IMR-90 (cell line): ENCODE results near the gene COL12A1. TPM values are rescaled to one million over a fixed set of nuclear protein-coding genes. Genes with fewer than 3 reads are reported as not detected.

ENCODE experiments used
- ATAC-seq: fragments of 200-7000 bp; cut with Tn5 transposase; 2 replicates; pipeline ENCODE4 v1.9.1; 2020; ENCODE audit warnings: low read depth, mild to moderate bottlenecking, moderate library complexity
- BruUV-seq: library from RNA; stranded (reverse); fragments of 400-500 nt; replicated peaks from 2 replicates; lab custom pipeline; 2021; lab: Mats Ljungman, UMichigan
- CTCF ChIA-PET: fragments of 300-600 bp; formaldehyde crosslinking; extraction: SDS; loops from one replicate; lab custom pipeline; 2021; ENCODE audit warnings: antibody characterized with exemption; lab: Yijun Ruan, JAX
- POLR2A ChIA-PET: fragments of 300-600 bp; sonication (Branson Sonifier 250); formaldehyde crosslinking; loops from one replicate; lab custom pipeline; 2022; ENCODE audit warnings: antibody characterized with exemption; ENCODE audit not compliant: unreplicated experiment; lab: Charles Lee
- DNase-seq: peaks from one replicate; pipeline ENCODE4 v3.0.0; 2013
- H2AFZ ChIP-seq: replicated peaks from 2 replicates; pipeline ENCODE3; 2013; ENCODE audit warnings: low read length, mild to moderate bottlenecking; ENCODE audit not compliant: poor library complexity
- H2AK5ac ChIP-seq: 2 replicates; pipeline ENCODE4 v1.6.1; 2013; ENCODE audit warnings: low read depth, low read length, inconsistent platforms
- H2AK9ac ChIP-seq: replicated peaks from 2 replicates; pipeline ENCODE3; 2013; ENCODE audit warnings: mild to moderate bottlenecking, low read depth, low read length, moderate library complexity; ENCODE audit not compliant: poor library complexity
- H2BK120ac ChIP-seq: 2 replicates; pipeline ENCODE4 v1.6.1; 2013; ENCODE audit warnings: low read depth, low read length, inconsistent platforms
- H2BK15ac ChIP-seq: 3 replicates; pipeline ENCODE4 v1.6.1; 2013; ENCODE audit warnings: low read depth, low read length, inconsistent platforms
- H2BK20ac ChIP-seq: 2 replicates; pipeline ENCODE4 v1.6.1; 2013; ENCODE audit warnings: low read depth, mild to moderate bottlenecking, inconsistent platforms, low read length, moderate library complexity
- H2BK5ac ChIP-seq: 2 replicates; pipeline ENCODE4 v1.6.1; 2013; ENCODE audit warnings: mild to moderate bottlenecking, low read depth, low read length, inconsistent platforms; ENCODE audit not compliant: poor library complexity, severe bottlenecking
- H3K14ac ChIP-seq: replicated peaks from 2 replicates; pipeline ENCODE4 v1.6.1; 2013; ENCODE audit warnings: low read depth, low read length, inconsistent platforms
- H3K18ac ChIP-seq: 2 replicates; pipeline ENCODE4 v1.6.1; 2013; ENCODE audit warnings: low read depth, low read length, control low read depth
- H3K23ac ChIP-seq: 2 replicates; pipeline ENCODE4 v1.6.1; 2013; ENCODE audit warnings: low read depth, low read length, inconsistent platforms
- H3K27ac ChIP-seq: 2 replicates; pipeline ENCODE4 v1.5.1; 2013; ENCODE audit warnings: mild to moderate bottlenecking, control low read depth, low read length; ENCODE audit not compliant: insufficient read depth
- H3K27me3 ChIP-seq: 2 replicates; pipeline ENCODE4 v1.6.1; 2013; ENCODE audit warnings: low read length; ENCODE audit not compliant: control insufficient read depth, insufficient read depth
- H3K36me3 ChIP-seq: 2 replicates; pipeline ENCODE4 v1.6.1; 2013; ENCODE audit warnings: low read length, mixed read lengths; ENCODE audit not compliant: control insufficient read depth, insufficient read depth
- H3K4ac ChIP-seq: 2 replicates; pipeline ENCODE4 v1.6.1; 2013; ENCODE audit warnings: low read depth, low read length, inconsistent platforms
- H3K4me1 ChIP-seq: 2 replicates; pipeline ENCODE4 v1.6.1; 2013; ENCODE audit warnings: low read length, mixed read lengths; ENCODE audit not compliant: control insufficient read depth, insufficient read depth
- H3K4me2 ChIP-seq: 2 replicates; pipeline ENCODE4 v1.6.1; 2013; ENCODE audit warnings: low read depth, mild to moderate bottlenecking, control low read depth, low read length, moderate library complexity
- H3K4me3 ChIP-seq: 2 replicates; pipeline ENCODE4 v1.5.1; 2013; ENCODE audit warnings: low read depth, mild to moderate bottlenecking, control low read depth, low read length, moderate library complexity; ENCODE audit not compliant: insufficient read depth
- H3K56ac ChIP-seq: 2 replicates; pipeline ENCODE4 v1.6.1; 2013; ENCODE audit warnings: low read length, inconsistent platforms; ENCODE audit not compliant: insufficient read depth; ENCODE audit errors: extremely low read depth
- H3K79me1 ChIP-seq, 2 experiments: 2 replicates each; pipeline ENCODE4 v1.6.1; 2013; ENCODE audit warnings: low read length in 2 of 2, inconsistent platforms in 1 of 2, low read depth in 1 of 2
- H3K9ac ChIP-seq: 2 replicates; pipeline ENCODE4 v1.6.1; 2013; ENCODE audit warnings: low read depth, low read length, control low read depth
- H3K9me1 ChIP-seq: 2 replicates; pipeline ENCODE4 v1.6.1; 2013; ENCODE audit warnings: low read length, inconsistent platforms; ENCODE audit not compliant: insufficient read depth
- H3K9me3 ChIP-seq: 2 replicates; pipeline ENCODE4 v1.6.1; 2013; ENCODE audit warnings: low read length; ENCODE audit not compliant: control insufficient read depth, insufficient read depth
- H4K20me1 ChIP-seq: 2 replicates; pipeline ENCODE4 v1.6.1; 2013; ENCODE audit warnings: low read length, inconsistent platforms; ENCODE audit not compliant: insufficient read depth
- H4K5ac ChIP-seq: 2 replicates; pipeline ENCODE4 v1.6.1; 2013; ENCODE audit warnings: mild to moderate bottlenecking, low read depth, low read length, control low read depth
- H4K8ac ChIP-seq, 2 experiments: 2 replicates each; pipeline ENCODE4 v1.6.1; 2013; ENCODE audit warnings: low read depth in 2 of 2, low read length in 2 of 2, control low read depth in 1 of 2, inconsistent platforms in 1 of 2
- H4K91ac ChIP-seq: 2 replicates; pipeline ENCODE4 v1.6.1; 2013; ENCODE audit warnings: low read depth, low read length, inconsistent platforms; ENCODE audit not compliant: insufficient read depth
- BHLHE40 ChIP-seq: fragments of 150-350 bp; IDR thresholded peaks from 2 replicates; pipeline ENCODE4 v1.6.1; 2016; ENCODE audit warnings: mild to moderate bottlenecking, low read depth, low read length
- CEBPB ChIP-seq: IDR thresholded peaks from 2 replicates; pipeline ENCODE4 v1.6.1; 2012; ENCODE audit warnings: low read depth, low read length, improper control_type of control experiment
- CHD1 ChIP-seq: IDR thresholded peaks from 2 replicates; pipeline ENCODE4 v1.6.1; 2012; ENCODE audit warnings: low read depth, low read length, improper control_type of control experiment
- FOS ChIP-seq: fragments of 150-350 bp; IDR thresholded peaks from 2 replicates; pipeline ENCODE4 v1.6.1; 2016; ENCODE audit warnings: low read depth, low read length
- MAZ ChIP-seq: IDR thresholded peaks from 2 replicates; pipeline ENCODE4 v1.6.1; 2012; ENCODE audit warnings: low read depth, mild to moderate bottlenecking, low read length, improper control_type of control experiment, moderate library complexity, borderline replicate concordance
- MXI1 ChIP-seq: IDR thresholded peaks from 2 replicates; pipeline ENCODE4 v1.6.1; 2012; ENCODE audit warnings: low read depth, mild to moderate bottlenecking, low read length, moderate library complexity, borderline replicate concordance
- NFE2L2 ChIP-seq: fragments of 150-350 bp; IDR thresholded peaks from 2 replicates; pipeline ENCODE4 v1.6.1; 2016; ENCODE audit warnings: low read depth, mild to moderate bottlenecking, low read length
- POLR2A ChIP-seq: IDR thresholded peaks from 2 replicates; pipeline ENCODE4 v1.6.1; 2012; ENCODE audit warnings: mild to moderate bottlenecking, low read depth, low read length
- RAD21 ChIP-seq: IDR thresholded peaks from 2 replicates; pipeline ENCODE4 v1.6.1; 2012; ENCODE audit warnings: low read length, improper control_type of control experiment
- RCOR1 ChIP-seq: IDR thresholded peaks from 2 replicates; pipeline ENCODE4 v1.6.1; 2012; ENCODE audit warnings: mild to moderate bottlenecking, low read length, improper control_type of control experiment; ENCODE audit not compliant: insufficient replicate concordance
- RFX5 ChIP-seq: IDR thresholded peaks from 2 replicates; pipeline ENCODE4 v1.8.0; 2012; ENCODE audit warnings: low read depth, mild to moderate bottlenecking, low read length, moderate library complexity
- SMC3 ChIP-seq: fragments of 150-350 bp; IDR thresholded peaks from 2 replicates; pipeline ENCODE4 v1.6.1; 2016; ENCODE audit warnings: low read depth, mild to moderate bottlenecking, antibody characterized with exemption, low read length, moderate library complexity
- USF2 ChIP-seq: fragments of 150-350 bp; IDR thresholded peaks from 2 replicates; pipeline ENCODE4 v1.6.1; 2017; ENCODE audit warnings: mild to moderate bottlenecking, antibody characterized with exemption, low read length, low read depth
- WGBS, 2 experiments: methylation state at CpG; one replicate each; pipeline versions ENCODE4 v1.1.5 to v1.1.7; 2013; ENCODE audit warnings: missing lambda C conversion rate in 2 of 2; ENCODE audit not compliant: insufficient read length in 1 of 2; ENCODE audit errors: extremely low coverage in 2 of 2; 5-methylcytosine and 5-hydroxymethylcytosine counted together
- dilution Hi-C: fragments of 300-500 bp; cut with HindIII; formaldehyde crosslinking; loops from one replicate; pipeline ENCODE4 v1.14.3; 2018; ENCODE audit warnings: low sequenced_read_pairs; ENCODE audit not compliant: unreplicated experiment
- in situ Hi-C: fragments of 300-500 bp; cut with MboI; formaldehyde crosslinking; loops from 3 replicates; pipeline ENCODE4 v1.14.3; 2019; ENCODE audit warnings: low sequenced_read_pairs, inconsistent platforms, mixed read lengths
- intact Hi-C: fragments of 100-400 bp; cut with micrococcal nuclease; formaldehyde crosslinking; loops from 2 replicates; pipeline ENCODE4 v1.10.0; 2022
- polyA plus RNA-seq, 3 experiments: library from polyadenylated mRNA; depleted of rRNA; stranded (reverse); fragments of >200 nt; gene quantifications; 2 replicates each; pipeline ENCODE4 v1.2.3, GENCODE V29; 2012; ENCODE audit warnings: low replicate concordance in 1 of 3
- total RNA-seq: library from RNA; depleted of rRNA; stranded (reverse); fragments of >200 nt; gene quantifications from 2 replicates; pipeline ENCODE4 v1.2.3, GENCODE V29; 2012

Gene COL12A1
- total and polyA plus RNA-seq, 2 of the 4 experiments (the other 2 are of a cell fraction) = 350 to 452 TPM

- TF ChIP-seq USF2 (no peak), SMC3 (peak; percentile 75)
Measured at GRCh38 chr6:75204217-75204958, 1.5 kb downstream of the COL12A1 start (continued).

GRCh38 chr6:75203721-75204120 lies 2.1 kb downstream of the COL12A1 start:
- Histone ChIP-seq H3K4me2 (peak overlapping the region; percentile 93), H3K27ac (peak overlapping the region; percentile 89), H3K36me3 (peaks cover 7% of the 10 kb centered on the region), H3K9ac (peak overlapping the region; percentile 86), H3K4me1 (peaks cover 27% of the 10 kb centered on the region), H3K4ac (peak overlapping the region; percentile 57), H4K8ac (peak overlapping the region; percentile 35 to 78; a peak in 3 of 4 replicates), H3K79me1 (peaks cover 0 to 29% of the 10 kb centered on the region in 2 experiments; a peak in 2 of 4 replicates), H4K20me1 (peaks cover 48% of the 10 kb centered on the region), H3K23ac (peak overlapping the region; percentile 87), H2AFZ (no peak overlapping the region), H3K56ac (peak overlapping the region; percentile 83), H2AK5ac (peak overlapping the region; percentile 24), H2BK5ac (peak overlapping the region; percentile 87), H3K14ac (peak overlapping the region; percentile 83), H4K5ac (peak overlapping the region; percentile 41), H4K91ac (peak overlapping the region; percentile 27), H3K4me3 (peak overlapping the region; percentile 75), H2AK9ac (no peak overlapping the region), H3K27me3 (no peaks in the 10 kb centered on the region), H3K9me1 (peaks cover 3% of the 10 kb centered on the region; the same call in 1 of the 2 replicates), H2BK120ac (peak overlapping the region; percentile 70), H2BK20ac (peak overlapping the region; percentile 17; the same call in 1 of the 2 replicates), H3K9me3 (no peaks in the 10 kb centered on the region), H3K18ac (peak overlapping the region; percentile 82), H2BK15ac (peak overlapping the region; percentile 32; the same call in 2 of the 3 replicates)
- no CpG with 5 or more reads among the region's 5 CpGs for WGBS, 2 experiments
- no TSS peak for BruUV-seq
- TF ChIP-seq RAD21 (no peak), CEBPB (no peak), MAZ (no peak), RCOR1 (no peak), NFE2L2 (no peak), RFX5 (no peak), POLR2A (no peak), CHD1 (no peak), USF2 (no peak), BHLHE40 (no peak), FOS (no peak), SMC3 (no peak), MXI1 (no peak)
- ATAC-seq (no peak), DNase-seq (peak; percentile 36)
- intact Hi-C loops = loop anchor here (1.0 to 10.0 kb wide), 4 partner anchors 109 to 1233 kb away; no protein-coding TSS in a partner anchor
- ChIA-PET POLR2A (interaction anchor here (1.4 kb wide), 1 partner anchor 1100 kb away, joined by 6 read pairs; no protein-coding TSS in a partner anchor), CTCF (interaction anchor here (0.6 to 2.6 kb wide), 7 partner anchors 55 to 1116 kb away, joined by 3 to 9 read pairs (median 4); no protein-coding TSS in a partner anchor)
- in situ Hi-C loops = loop anchor here (10.0 kb wide), 1 partner anchor 789 kb away; no protein-coding TSS in a partner anchor
- dilution Hi-C loops = no loop called here
